ENCODE data around the gene USP28. TPM values are rescaled to one million over a fixed set of nuclear protein-coding genes. Genes with fewer than 3 reads are reported as not detected.

The USP28 gene
- total RNA-seq, 4 donors from 2014 or later: 7.8 to 64.4 (median 20.6) TPM

DNA sequence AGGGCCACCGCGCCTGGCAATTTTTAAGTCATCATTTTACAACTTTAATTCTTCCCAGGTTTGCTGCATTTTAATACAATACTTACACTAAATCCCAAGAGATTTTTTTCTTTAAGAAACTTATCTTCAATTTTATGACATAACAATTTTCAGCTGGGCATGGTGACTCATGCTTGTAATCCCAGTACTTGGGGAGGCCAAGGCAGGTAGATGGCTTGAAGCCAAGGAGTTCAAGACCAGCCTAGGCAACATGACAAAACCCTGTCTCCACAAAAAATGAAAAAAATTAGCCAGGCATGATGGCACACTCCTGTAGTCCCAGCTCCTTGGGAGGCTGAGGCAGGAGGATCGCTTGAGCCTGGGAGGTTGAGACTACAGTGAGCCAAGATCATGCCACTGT is 56.9 kb downstream of the USP28 start:
- no peak for TF ChIP-seq POLR2A (IDR thresholded peaks at IDR 0.05)
- TF ChIP-seq, protein P1, sequence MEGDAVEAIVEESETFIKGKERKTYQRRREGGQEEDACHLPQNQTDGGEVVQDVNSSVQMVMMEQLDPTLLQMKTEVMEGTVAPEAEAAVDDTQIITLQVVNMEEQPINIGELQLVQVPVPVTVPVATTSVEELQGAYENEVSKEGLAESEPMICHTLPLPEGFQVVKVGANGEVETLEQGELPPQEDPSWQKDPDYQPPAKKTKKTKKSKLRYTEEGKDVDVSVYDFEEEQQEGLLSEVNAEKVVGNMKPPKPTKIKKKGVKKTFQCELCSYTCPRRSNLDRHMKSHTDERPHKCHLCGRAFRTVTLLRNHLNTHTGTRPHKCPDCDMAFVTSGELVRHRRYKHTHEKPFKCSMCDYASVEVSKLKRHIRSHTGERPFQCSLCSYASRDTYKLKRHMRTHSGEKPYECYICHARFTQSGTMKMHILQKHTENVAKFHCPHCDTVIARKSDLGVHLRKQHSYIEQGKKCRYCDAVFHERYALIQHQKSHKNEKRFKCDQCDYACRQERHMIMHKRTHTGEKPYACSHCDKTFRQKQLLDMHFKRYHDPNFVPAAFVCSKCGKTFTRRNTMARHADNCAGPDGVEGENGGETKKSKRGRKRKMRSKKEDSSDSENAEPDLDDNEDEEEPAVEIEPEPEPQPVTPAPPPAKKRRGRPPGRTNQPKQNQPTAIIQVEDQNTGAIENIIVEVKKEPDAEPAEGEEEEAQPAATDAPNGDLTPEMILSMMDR (IDR thresholded peaks at IDR 0.05): no peak
- no peaks in the 10 kb centered on the region for H3K4me1 ChIP-seq
- H3K27me3 ChIP-seq: no peaks in the 10 kb centered on the region
- H3K27ac ChIP-seq: no peak overlapping the region
- H3K36me3 ChIP-seq: peaks cover 0 to 42% (median 0%) of the 10 kb centered on the region in 3 donors
- DNase-seq: no peak
- H3K4me3 ChIP-seq: no peak overlapping the region
- H3K9me3 ChIP-seq: no peaks in the 10 kb centered on the region

DNA sequence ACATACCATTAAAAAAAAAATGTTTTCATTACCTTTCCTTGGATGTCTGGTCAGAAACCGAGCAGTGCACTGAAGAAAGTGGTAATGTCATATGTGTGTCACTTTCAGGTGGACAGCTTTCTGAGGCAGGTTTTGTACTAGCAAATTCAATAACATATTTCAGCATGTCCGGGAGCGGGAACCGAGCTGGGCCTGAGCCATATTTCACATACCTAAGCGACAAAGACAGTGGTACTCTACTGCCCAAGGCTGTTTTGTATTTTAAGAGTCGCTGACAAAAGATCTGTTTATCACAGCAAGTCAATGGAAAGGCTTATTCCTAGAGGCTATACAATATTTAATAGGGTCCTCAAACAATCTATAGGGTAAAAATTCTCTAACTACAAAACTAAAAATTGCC is 57.7 kb downstream of the USP28 start:
- Histone ChIP-seq H3K27me3 (no peaks in the 10 kb centered on the region), H3K4me1 (no peaks in the 10 kb centered on the region), H3K9me3 (no peaks in the 10 kb centered on the region), H3K27ac (no peak overlapping the region), H3K36me3 (peaks cover 0 to 34% (median 0%) of the 10 kb centered on the region in 3 donors), H3K4me3 (no peak overlapping the region)
- DNase-seq: no peak
- no peak for TF ChIP-seq POLR2A (IDR thresholded peaks at IDR 0.05)
- TF ChIP-seq, protein P1 (IDR thresholded peaks at IDR 0.05): no peak

DNA sequence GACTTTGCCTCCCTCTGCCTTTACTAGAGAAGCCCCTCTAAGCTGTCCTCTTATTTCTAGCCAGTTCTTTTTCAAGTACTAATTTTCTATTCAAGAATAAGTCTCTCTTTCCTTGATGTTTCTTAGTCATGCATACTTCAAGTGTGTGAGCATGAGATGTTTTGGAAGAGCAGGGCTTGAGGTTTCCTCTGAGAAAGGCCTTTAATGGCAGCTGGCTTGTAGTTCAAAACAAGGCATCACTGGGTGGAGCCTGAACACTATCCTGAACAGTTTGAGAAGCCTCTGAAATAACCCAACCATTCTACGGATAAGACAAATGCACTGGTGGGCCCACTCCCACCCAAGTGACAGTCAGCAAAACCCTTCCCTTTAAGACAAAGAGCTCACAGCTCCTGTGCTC is 58.2 kb downstream of the USP28 start:
- no peak overlapping the region for H3K27ac ChIP-seq
- DNase-seq: no peak
- no peaks in the 10 kb centered on the region for H3K9me3 ChIP-seq
- H3K27me3 ChIP-seq: no peaks in the 10 kb centered on the region
- H3K36me3 ChIP-seq: peaks cover 0 to 34% (median 0%) of the 10 kb centered on the region in 3 donors
- no peak overlapping the region for H3K4me3 ChIP-seq
- no peaks in the 10 kb centered on the region for H3K4me1 ChIP-seq
- TF ChIP-seq POLR2A (IDR thresholded peaks at IDR 0.05): no peak
- TF ChIP-seq, protein P1 (IDR thresholded peaks at IDR 0.05): no peak

DNA sequence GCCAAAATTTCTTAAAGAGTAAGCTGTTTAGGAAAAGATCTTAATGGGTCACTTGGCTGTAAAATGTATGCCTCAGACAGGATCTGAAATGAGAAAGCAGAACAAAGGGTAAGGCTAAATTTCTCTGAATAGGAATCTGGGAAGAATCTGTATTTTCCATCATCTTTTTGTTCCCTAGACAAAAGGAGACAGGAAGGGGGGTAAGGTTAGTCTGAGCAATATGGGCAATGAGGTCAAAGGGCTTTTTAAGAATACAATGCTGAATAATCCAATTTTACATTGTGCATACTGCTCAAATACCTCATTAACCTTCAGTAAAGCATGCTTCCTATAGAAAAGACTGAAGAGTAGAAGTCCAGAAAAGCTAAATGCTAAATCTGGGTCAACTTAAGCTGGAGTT is 61.2 kb downstream of the USP28 start:
- no peak overlapping the region for H3K27ac ChIP-seq
- no peak overlapping the region for H3K4me3 ChIP-seq
- TF ChIP-seq, protein P1 (IDR thresholded peaks at IDR 0.05): no peak
- no peak for TF ChIP-seq POLR2A (IDR thresholded peaks at IDR 0.05)
- peaks cover 0 to 29% (median 0%) of the 10 kb centered on the region in 3 donors for H3K36me3 ChIP-seq
- no peak for DNase-seq
- no peaks in the 10 kb centered on the region for H3K4me1 ChIP-seq
- H3K27me3 ChIP-seq: no peaks in the 10 kb centered on the region
- H3K9me3 ChIP-seq: no peaks in the 10 kb centered on the region

DNA sequence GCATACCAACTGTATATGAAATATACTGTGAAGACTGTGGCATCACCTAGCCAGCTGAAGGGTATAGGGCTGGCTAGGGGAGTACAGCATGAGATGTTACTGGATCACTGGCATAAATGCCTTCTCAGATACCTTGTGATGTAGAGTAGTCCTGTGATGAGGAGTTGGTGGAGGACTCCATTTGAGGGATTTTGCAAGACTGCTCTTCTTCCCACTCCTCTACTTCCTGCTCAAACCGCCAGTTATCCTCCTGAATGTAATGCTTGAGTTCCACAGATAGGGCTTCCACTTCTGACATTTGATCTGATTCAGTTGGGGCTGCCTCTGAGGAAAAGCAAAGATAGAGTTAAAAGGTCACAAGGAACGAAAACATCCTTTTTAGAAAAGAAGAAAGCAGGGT is 66.4 kb downstream of the USP28 start:
- Histone ChIP-seq H3K4me1 (no peaks in the 10 kb centered on the region), H3K36me3 (peaks cover 0 to 58% (median 3%) of the 10 kb centered on the region in 3 donors), H3K4me3 (no peak overlapping the region), H3K27ac (no peak overlapping the region), H3K9me3 (no peaks in the 10 kb centered on the region), H3K27me3 (no peaks in the 10 kb centered on the region)
- TF ChIP-seq, protein P1 (IDR thresholded peaks at IDR 0.05): no peak
- TF ChIP-seq POLR2A (IDR thresholded peaks at IDR 0.05): no peak
- DNase-seq: no peak

DNA sequence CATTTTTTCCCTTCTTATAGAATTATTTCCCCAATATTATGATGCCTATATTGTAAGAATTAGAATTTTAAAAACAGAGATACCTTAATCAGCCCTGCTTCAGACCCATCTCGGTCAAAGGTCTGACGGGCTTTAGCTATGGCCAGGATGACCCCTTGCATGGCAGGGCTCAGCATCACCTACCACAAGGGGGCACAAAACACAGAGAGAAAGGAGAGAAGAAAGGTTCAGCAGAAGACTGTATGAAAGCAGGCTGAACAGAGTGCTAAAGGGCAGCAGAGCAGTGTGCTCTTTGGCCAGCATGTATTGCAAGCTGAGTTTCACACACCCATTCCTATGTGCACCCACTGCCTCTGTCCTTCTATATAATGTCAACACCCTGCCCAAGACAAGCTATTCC is 69.0 kb downstream of the USP28 start:
- TF ChIP-seq POLR2A (IDR thresholded peaks at IDR 0.05): no peak
- TF ChIP-seq, protein P1 (IDR thresholded peaks at IDR 0.05): peak in 3 of 6 experiments; percentile 23 to 31 (median 25)
- no peak overlapping the region for H3K4me3 ChIP-seq
- H3K27ac ChIP-seq: no peak overlapping the region
- peaks cover 0 to 73% (median 3%) of the 10 kb centered on the region in 3 donors for H3K36me3 ChIP-seq
- H3K4me1 ChIP-seq: no peaks in the 10 kb centered on the region
- H3K9me3 ChIP-seq: no peaks in the 10 kb centered on the region
- H3K27me3 ChIP-seq: no peaks in the 10 kb centered on the region
- no peak for DNase-seq

Measured in Peyer's patch (tissue), 4 donors.